Measurements from ENCODE around the gene MARCHF2.

MARCHF2 gene

GRCh38 chr19:8484331-8484894, 71.3 kb downstream of the MARCHF2 start:
- ChIA-PET CTCF (no interaction called here), POLR2A (no interaction called here)
- no peak for TF ChIP-seq CTBP1 (IDR thresholded peaks at IDR 0.05; ENCODE audit: borderline replicate concordance)
- TF ChIP-seq LEF1 (IDR thresholded peaks at IDR 0.05; ENCODE audit: borderline replicate concordance): no peak
- no peak for TF ChIP-seq ARNT (IDR thresholded peaks at IDR 0.05)
- no peak for TF ChIP-seq HDGF (IDR thresholded peaks at IDR 0.05; ENCODE audit: borderline replicate concordance)
- no peak for TF ChIP-seq FOXM1 (IDR thresholded peaks at IDR 0.05; ENCODE audit: borderline replicate concordance)
- TF ChIP-seq BHLHE40 (IDR thresholded peaks at IDR 0.05; ENCODE audit: borderline replicate concordance): no peak
- TF ChIP-seq FOXA1 (IDR thresholded peaks at IDR 0.05): no peak
- no peak for TF ChIP-seq ZNF384 (IDR thresholded peaks at IDR 0.05)
- no peak for TF ChIP-seq SP1 (IDR thresholded peaks at IDR 0.05)
- no peak for TF ChIP-seq ELF4 (IDR thresholded peaks at IDR 0.05)
- TF ChIP-seq, protein P1, sequence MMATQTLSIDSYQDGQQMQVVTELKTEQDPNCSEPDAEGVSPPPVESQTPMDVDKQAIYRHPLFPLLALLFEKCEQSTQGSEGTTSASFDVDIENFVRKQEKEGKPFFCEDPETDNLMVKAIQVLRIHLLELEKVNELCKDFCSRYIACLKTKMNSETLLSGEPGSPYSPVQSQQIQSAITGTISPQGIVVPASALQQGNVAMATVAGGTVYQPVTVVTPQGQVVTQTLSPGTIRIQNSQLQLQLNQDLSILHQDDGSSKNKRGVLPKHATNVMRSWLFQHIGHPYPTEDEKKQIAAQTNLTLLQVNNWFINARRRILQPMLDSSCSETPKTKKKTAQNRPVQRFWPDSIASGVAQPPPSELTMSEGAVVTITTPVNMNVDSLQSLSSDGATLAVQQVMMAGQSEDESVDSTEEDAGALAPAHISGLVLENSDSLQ (IDR thresholded peaks at IDR 0.05): no peak
- no peak for TF ChIP-seq FOXK2 (IDR thresholded peaks at IDR 0.05)
- DNase-seq (ENCODE audit: extremely low spot score): no peak

- ChIA-PET POLR2A (no interaction called here), CTCF (no interaction called here)
- no peak for TF ChIP-seq FOXM1 (IDR thresholded peaks at IDR 0.05; ENCODE audit: borderline replicate concordance)
- DNase-seq (ENCODE audit: extremely low spot score): no peak
Observed at GRCh38 chr19:8485561-8486371, 72.7 kb downstream of the MARCHF2 start.

DNA sequence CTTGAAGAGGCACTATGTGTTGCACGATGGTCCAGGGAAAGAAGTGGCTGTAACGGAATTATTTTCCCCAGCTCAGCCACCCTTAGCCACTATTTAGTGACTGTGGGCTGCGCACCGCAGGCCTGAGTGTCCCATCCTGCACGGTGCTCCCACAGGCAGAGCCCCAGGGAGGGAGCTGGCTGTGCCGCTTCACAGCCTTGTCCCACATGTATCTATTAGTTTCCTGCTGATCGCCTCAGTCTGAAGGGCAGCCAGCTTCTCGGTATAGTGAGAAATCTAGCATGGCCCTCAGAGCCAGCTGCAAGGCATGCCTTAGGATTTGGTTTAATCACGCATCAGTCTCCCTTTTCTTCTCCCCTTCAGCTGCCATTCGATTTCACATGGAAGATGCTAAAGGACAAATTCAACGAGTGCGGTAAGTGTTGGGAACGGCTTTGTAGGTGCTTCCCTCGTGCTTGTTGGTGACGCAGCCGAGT, 73.6 kb downstream of the MARCHF2 start:
- no peak for DNase-seq (ENCODE audit: extremely low spot score)
- TF ChIP-seq ELF4 (IDR thresholded peaks at IDR 0.05): no peak
- no peak for TF ChIP-seq NFRKB (IDR thresholded peaks at IDR 0.05)
- TF ChIP-seq ARNT (IDR thresholded peaks at IDR 0.05): no peak
- TF ChIP-seq HDGF (IDR thresholded peaks at IDR 0.05; ENCODE audit: borderline replicate concordance): no peak
- TF ChIP-seq FOXA1 (IDR thresholded peaks at IDR 0.05): no peak
- TF ChIP-seq TARDBP (IDR thresholded peaks at IDR 0.05): no peak
- POLR2A ChIA-PET: no interaction called here
- CTCF ChIA-PET: no interaction called here

GRCh38 chr19:8487137-8487851, 74.2 kb downstream of the MARCHF2 start:
- ChIA-PET POLR2A (interaction anchor here (0.5 to 1.3 kb wide), 3 partner anchors 18 to 95 kb away, joined by 3 to 4 read pairs (median 3); partner anchors contain the start of gene ZNF414), CTCF (no interaction called here)
- no peak for DNase-seq (ENCODE audit: extremely low spot score)
- TF ChIP-seq FOXA1 (IDR thresholded peaks at IDR 0.05): no peak
- TF ChIP-seq HDGF (IDR thresholded peaks at IDR 0.05; ENCODE audit: borderline replicate concordance): no peak
- no peak for TF ChIP-seq TARDBP (IDR thresholded peaks at IDR 0.05)
- TF ChIP-seq SUZ12 (IDR thresholded peaks at IDR 0.05): no peak
- no peak for TF ChIP-seq ARNT (IDR thresholded peaks at IDR 0.05)
- TF ChIP-seq, protein P1 (IDR thresholded peaks at IDR 0.05): no peak
- no peak for TF ChIP-seq FOXM1 (IDR thresholded peaks at IDR 0.05; ENCODE audit: borderline replicate concordance)
- no peak for TF ChIP-seq CTBP1 (IDR thresholded peaks at IDR 0.05; ENCODE audit: borderline replicate concordance)

DNA sequence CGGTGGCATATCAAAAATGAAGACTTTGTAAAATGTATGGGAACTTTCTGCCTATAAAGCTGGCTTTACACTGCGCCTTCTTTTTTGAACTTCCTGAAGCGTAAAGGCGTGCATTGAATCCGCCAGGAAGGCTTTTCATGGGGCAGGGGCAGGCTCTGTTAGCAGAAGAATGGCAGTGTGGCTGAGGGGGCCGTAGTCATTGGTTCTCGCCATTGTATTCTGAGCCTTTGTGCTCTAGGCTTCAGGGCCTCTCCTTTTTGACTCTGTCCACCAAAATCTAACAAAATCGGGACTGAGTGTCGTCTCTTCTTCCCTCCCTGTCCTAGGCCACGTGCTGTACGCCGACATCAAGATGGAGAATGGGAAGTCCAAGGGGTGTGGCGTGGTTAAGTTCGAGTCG, 75.3 kb downstream of the MARCHF2 start:
- POLR2A ChIA-PET: interaction anchor here (1.0 to 1.3 kb wide), 2 partner anchors 17 to 25 kb away, joined by 3 read pairs; partner anchors contain the start of gene ZNF414
- TF ChIP-seq, protein P1 (IDR thresholded peaks at IDR 0.05): no peak
- TF ChIP-seq CTBP1 (IDR thresholded peaks at IDR 0.05; ENCODE audit: borderline replicate concordance): no peak
- no peak for TF ChIP-seq FOXM1 (IDR thresholded peaks at IDR 0.05; ENCODE audit: borderline replicate concordance)
- no peak for TF ChIP-seq HDGF (IDR thresholded peaks at IDR 0.05; ENCODE audit: borderline replicate concordance)
- no peak for TF ChIP-seq TARDBP (IDR thresholded peaks at IDR 0.05)
- no peak for TF ChIP-seq NFRKB (IDR thresholded peaks at IDR 0.05)
- no peak for TF ChIP-seq FOXA1 (IDR thresholded peaks at IDR 0.05)
- TF ChIP-seq SP1 (IDR thresholded peaks at IDR 0.05): no peak
- no peak for TF ChIP-seq ARNT (IDR thresholded peaks at IDR 0.05)
- no peak for TF ChIP-seq FOXK2 (IDR thresholded peaks at IDR 0.05)
- no peak for TF ChIP-seq LEF1 (IDR thresholded peaks at IDR 0.05; ENCODE audit: borderline replicate concordance)
- TF ChIP-seq L3MBTL2 (conservative IDR thresholded peaks at IDR 0.05): no peak
- TF ChIP-seq SUZ12 (IDR thresholded peaks at IDR 0.05): no peak
- no peak for TF ChIP-seq ELF4 (IDR thresholded peaks at IDR 0.05)
- no peak for TF ChIP-seq ZNF384 (IDR thresholded peaks at IDR 0.05)
- no peak for DNase-seq (ENCODE audit: extremely low spot score)
- CTCF ChIA-PET: interaction anchor here (0.6 kb wide), 1 partner anchor 133 kb away, joined by 3 read pairs; no protein-coding TSS in a partner anchor
